Measurements from ENCODE around the gene CFAP100. TPM values are rescaled to one million over a fixed set of nuclear protein-coding genes. Genes with fewer than 3 reads are reported as not detected.

The CFAP100 gene
- total and polyA plus RNA-seq, 10 donors = not detected

- 73 to 86% (median 81%) methylated on average over 6 of the region's 6 CpGs for WGBS, 5 donors
- TF ChIP-seq POLR2AphosphoS5 (IDR thresholded peaks at IDR 0.05) = no peak
- peak; percentile 51 for DNase-seq
- H3K27me3 ChIP-seq (replicated peaks in 1 of 7) = peaks cover 0 to 46% (median 0%) of the 10 kb centered on the region in 7 donors
- H3K9me3 ChIP-seq = peaks cover 0 to 21% (median 9%) of the 10 kb centered on the region in 8 donors
- no peaks in the 10 kb centered on the region for H3K36me3 ChIP-seq
- H3K4me1 ChIP-seq = no peaks in the 10 kb centered on the region
- H3K27ac ChIP-seq = no peak overlapping the region
- H3K4me3 ChIP-seq = no peak overlapping the region
- intact Hi-C loops (cut with DNase I; ENCODE audit: low total_unique reads) = no loop called here
These were observed 7.5 kb downstream of the CFAP100 start for GRCh38 chr3:126402178-126402577.

DNA sequence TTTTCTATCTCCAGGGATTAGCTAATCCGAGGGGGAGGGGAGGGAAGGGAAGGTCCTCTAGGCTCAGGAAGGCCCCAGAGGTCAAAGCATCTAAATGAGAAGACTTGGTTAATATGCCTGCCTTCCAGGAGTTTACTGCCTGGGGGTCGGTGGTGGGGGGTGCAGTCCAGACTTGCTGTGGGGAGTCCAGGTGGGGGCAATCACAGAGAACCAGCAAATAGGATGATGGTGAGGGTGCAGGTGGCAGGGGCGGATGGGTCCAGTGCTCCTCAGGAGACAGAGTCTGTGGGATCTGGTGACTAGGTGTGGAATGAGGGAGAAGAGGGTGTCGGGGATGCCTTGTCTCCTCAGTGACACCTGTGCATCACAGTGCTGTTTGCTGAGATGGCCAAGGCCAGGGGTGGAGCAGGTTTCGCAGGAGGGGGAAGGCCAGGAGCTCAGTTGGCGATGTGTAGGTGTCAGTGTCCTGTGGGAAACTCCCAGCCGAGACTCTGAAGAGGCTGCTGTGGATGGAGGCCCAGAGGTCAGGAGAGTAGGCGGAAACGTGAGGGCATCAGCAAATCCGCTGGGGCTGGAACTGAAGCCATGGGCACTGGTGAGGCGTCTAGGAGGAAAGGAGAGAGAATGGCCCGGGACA is 8.1 kb downstream of the CFAP100 start:
- no peak for TF ChIP-seq POLR2A (IDR thresholded peaks at IDR 0.05)
- TF ChIP-seq, protein P1, sequence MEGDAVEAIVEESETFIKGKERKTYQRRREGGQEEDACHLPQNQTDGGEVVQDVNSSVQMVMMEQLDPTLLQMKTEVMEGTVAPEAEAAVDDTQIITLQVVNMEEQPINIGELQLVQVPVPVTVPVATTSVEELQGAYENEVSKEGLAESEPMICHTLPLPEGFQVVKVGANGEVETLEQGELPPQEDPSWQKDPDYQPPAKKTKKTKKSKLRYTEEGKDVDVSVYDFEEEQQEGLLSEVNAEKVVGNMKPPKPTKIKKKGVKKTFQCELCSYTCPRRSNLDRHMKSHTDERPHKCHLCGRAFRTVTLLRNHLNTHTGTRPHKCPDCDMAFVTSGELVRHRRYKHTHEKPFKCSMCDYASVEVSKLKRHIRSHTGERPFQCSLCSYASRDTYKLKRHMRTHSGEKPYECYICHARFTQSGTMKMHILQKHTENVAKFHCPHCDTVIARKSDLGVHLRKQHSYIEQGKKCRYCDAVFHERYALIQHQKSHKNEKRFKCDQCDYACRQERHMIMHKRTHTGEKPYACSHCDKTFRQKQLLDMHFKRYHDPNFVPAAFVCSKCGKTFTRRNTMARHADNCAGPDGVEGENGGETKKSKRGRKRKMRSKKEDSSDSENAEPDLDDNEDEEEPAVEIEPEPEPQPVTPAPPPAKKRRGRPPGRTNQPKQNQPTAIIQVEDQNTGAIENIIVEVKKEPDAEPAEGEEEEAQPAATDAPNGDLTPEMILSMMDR (IDR thresholded peaks at IDR 0.05 in 8 of 11, conservative IDR thresholded peaks at IDR 0.05 in 3 of 11) = no peak
- no peak for TF ChIP-seq POLR2AphosphoS5 (IDR thresholded peaks at IDR 0.05)
- Histone ChIP-seq H3K9me3 (peaks cover 0 to 22% (median 9%) of the 10 kb centered on the region in 8 donors), H3K36me3 (no peaks in the 10 kb centered on the region), H3K27me3 (replicated peaks in 1 of 7) (peaks cover 0 to 52% (median 0%) of the 10 kb centered on the region in 7 donors), H3K27ac (no peak overlapping the region), H3K4me3 (no peak overlapping the region), H3K4me1 (no peaks in the 10 kb centered on the region)
- peak; percentile 45 for DNase-seq
- WGBS, 5 donors = 84 to 89% (median 88%) methylated on average over 12 of the region's 12 CpGs
- intact Hi-C loops (cut with DNase I; ENCODE audit: low total_unique reads) = no loop called here

DNA sequence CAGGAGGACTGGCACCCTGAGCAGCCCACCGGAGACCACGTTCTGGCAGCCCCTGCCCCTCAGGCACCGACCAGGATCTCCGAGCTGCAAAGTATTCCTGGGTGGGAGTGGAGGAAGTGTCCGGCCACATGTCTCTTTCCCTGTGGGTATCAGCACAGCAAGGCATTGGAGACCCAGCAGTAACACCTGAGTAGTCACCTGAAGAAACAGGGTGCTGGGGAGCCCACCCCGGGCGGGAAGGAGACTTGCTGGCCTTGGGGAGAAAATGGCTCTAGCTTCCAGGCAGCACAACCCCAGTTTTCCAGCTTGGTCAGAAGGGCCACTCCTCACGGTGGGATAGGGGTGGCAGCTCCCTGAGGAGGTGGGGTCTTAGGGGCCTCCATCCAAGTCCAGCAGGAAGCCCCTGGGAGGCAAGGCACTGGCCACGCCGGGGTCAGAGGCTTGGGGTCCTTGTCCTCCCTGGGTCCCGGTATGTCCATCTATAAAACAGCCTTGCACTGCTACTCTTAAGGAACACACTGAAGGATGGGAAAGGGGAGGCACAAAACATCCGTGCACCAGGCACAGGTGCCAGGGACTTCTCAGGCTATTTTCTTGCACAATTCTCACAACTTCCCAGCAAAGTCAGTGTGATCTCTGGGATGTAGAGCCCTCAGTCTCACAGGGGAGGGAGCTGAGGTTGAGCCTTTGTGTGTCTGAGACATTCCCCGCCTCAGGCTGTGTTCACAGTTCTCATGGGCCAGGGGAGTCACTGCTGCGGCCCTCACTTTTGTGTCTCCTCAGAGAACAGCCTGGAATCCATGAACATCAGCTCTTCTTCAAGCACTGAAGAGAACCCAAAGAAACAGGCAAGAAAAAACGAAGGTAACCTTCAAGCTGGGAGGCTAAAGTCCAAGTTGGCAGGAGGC is 11.9 kb downstream of the CFAP100 start:
- no peak overlapping the region for H3K27ac ChIP-seq
- WGBS, 5 donors = 79 to 92% (median 82%) methylated on average over 10 to 15 of the region's 15 CpGs
- intact Hi-C loops (cut with DNase I; ENCODE audit: low total_unique reads) = no loop called here

GRCh38 chr3:126407412-126408044 is 12.8 kb downstream of the CFAP100 start:
- H3K27me3 ChIP-seq (replicated peaks in 1 of 7) = peaks cover 0 to 52% (median 0%) of the 10 kb centered on the region in 7 donors
- TF ChIP-seq, protein P1 (IDR thresholded peaks at IDR 0.05 in 8 of 11, conservative IDR thresholded peaks at IDR 0.05 in 3 of 11) = no peak
- TF ChIP-seq POLR2AphosphoS5 (IDR thresholded peaks at IDR 0.05) (no peak), POLR2A (IDR thresholded peaks at IDR 0.05) (no peak)
- peaks cover 0 to 3% (median 0%) of the 10 kb centered on the region in 8 donors for H3K9me3 ChIP-seq
- intact Hi-C loops (cut with DNase I; ENCODE audit: low total_unique reads) = no loop called here
- H3K36me3 ChIP-seq = no peaks in the 10 kb centered on the region
- WGBS, 5 donors = 81 to 87% (median 84%) methylated on average over 5 of the region's 5 CpGs
- no peak overlapping the region for H3K4me3 ChIP-seq
- no peaks in the 10 kb centered on the region for H3K4me1 ChIP-seq
- no peak for DNase-seq
- no peak overlapping the region for H3K27ac ChIP-seq

More for the DNA sequence above, 11.9 kb downstream of the CFAP100 start:
- TF ChIP-seq POLR2A (IDR thresholded peaks at IDR 0.05) (no peak), POLR2AphosphoS5 (IDR thresholded peaks at IDR 0.05) (no peak)
- TF ChIP-seq, protein P1 (IDR thresholded peaks at IDR 0.05 in 8 of 11, conservative IDR thresholded peaks at IDR 0.05 in 3 of 11) = no peak
- Histone ChIP-seq H3K4me1 (no peaks in the 10 kb centered on the region), H3K4me3 (no peak overlapping the region), H3K27me3 (replicated peaks in 1 of 7) (peaks cover 0 to 53% (median 0%) of the 10 kb centered on the region in 7 donors), H3K9me3 (peaks cover 0 to 3% (median 0%) of the 10 kb centered on the region in 8 donors), H3K36me3 (no peaks in the 10 kb centered on the region)
- DNase-seq = peak; percentile 49
